IMR-90 (cell line): ENCODE data around the gene NUTM2B.
"Not testable (repeated sequence)": the region's sequence is repeated elsewhere in the genome, so short reads cannot be mapped to it uniquely, and the experiment has no call there.

ENCODE experiments used
- BHLHE40 ChIP-seq: fragments of 150-350 bp; IDR thresholded peaks from 2 replicates; pipeline ENCODE4 v1.6.1; 2016; ENCODE audit warnings: mild to moderate bottlenecking, low read depth, low read length
- CTCF ChIP-seq: conservative IDR thresholded peaks from 2 replicates; pipeline ENCODE4 v1.5.1; 2012; ENCODE audit warnings: mild to moderate bottlenecking, low read depth, low read length, improper control_type of control experiment
- POLR2A ChIP-seq: IDR thresholded peaks from 2 replicates; pipeline ENCODE4 v1.6.1; 2012; ENCODE audit warnings: mild to moderate bottlenecking, low read depth, low read length
- RAD21 ChIP-seq: IDR thresholded peaks from 2 replicates; pipeline ENCODE4 v1.6.1; 2012; ENCODE audit warnings: low read length, improper control_type of control experiment
- RCOR1 ChIP-seq: IDR thresholded peaks from 2 replicates; pipeline ENCODE4 v1.6.1; 2012; ENCODE audit warnings: mild to moderate bottlenecking, low read length, improper control_type of control experiment; ENCODE audit not compliant: insufficient replicate concordance
- RFX5 ChIP-seq: IDR thresholded peaks from 2 replicates; pipeline ENCODE4 v1.8.0; 2012; ENCODE audit warnings: low read depth, mild to moderate bottlenecking, low read length, moderate library complexity
- SMC3 ChIP-seq: fragments of 150-350 bp; IDR thresholded peaks from 2 replicates; pipeline ENCODE4 v1.6.1; 2016; ENCODE audit warnings: low read depth, mild to moderate bottlenecking, antibody characterized with exemption, low read length, moderate library complexity
- TF ChIP-seq, protein P1 (sequence below): fragments of 150-350 bp; IDR thresholded peaks from 2 replicates; pipeline ENCODE4 v1.6.1; 2016; ENCODE audit warnings: low read depth, mild to moderate bottlenecking, low read length, moderate library complexity, borderline replicate concordance
- TF ChIP-seq, protein P2 (sequence below): fragments of 150-350 bp; IDR thresholded peaks from 2 replicates; pipeline ENCODE4 v1.6.1; 2017; ENCODE audit warnings: mild to moderate bottlenecking, antibody characterized with exemption, low read length, low read depth

DNA sequence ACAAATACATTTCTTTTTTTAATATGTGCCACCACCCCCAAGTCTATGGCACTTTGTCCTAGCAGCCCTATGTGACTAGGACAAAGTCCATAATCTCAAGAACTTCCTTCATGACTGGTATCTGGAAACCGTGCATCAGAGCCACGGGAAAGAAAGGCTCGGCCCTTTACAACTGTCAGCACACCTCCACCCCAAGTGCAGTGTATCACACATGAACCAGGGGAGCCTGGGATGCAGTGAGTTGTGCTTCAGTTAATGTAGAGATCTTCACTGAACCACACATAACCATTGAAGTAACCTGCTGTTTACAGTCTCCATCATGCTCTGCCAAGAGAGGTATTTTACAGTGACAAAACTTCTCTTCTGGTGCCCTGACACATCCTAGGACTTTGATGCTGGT lies 11.9 kb downstream of the NUTM2B start:
- not testable (repeated sequence) for TF ChIP-seq CTCF, RCOR1, RAD21, RFX5, BHLHE40, SMC3, POLR2A
- TF ChIP-seq, protein P1, sequence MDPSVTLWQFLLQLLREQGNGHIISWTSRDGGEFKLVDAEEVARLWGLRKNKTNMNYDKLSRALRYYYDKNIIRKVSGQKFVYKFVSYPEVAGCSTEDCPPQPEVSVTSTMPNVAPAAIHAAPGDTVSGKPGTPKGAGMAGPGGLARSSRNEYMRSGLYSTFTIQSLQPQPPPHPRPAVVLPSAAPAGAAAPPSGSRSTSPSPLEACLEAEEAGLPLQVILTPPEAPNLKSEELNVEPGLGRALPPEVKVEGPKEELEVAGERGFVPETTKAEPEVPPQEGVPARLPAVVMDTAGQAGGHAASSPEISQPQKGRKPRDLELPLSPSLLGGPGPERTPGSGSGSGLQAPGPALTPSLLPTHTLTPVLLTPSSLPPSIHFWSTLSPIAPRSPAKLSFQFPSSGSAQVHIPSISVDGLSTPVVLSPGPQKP = not testable (repeated sequence)
- TF ChIP-seq, protein P2, sequence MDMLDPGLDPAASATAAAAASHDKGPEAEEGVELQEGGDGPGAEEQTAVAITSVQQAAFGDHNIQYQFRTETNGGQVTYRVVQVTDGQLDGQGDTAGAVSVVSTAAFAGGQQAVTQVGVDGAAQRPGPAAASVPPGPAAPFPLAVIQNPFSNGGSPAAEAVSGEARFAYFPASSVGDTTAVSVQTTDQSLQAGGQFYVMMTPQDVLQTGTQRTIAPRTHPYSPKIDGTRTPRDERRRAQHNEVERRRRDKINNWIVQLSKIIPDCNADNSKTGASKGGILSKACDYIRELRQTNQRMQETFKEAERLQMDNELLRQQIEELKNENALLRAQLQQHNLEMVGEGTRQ = not testable (repeated sequence)
